HEK293 (cell line): ENCODE results near the gene BCL2.

Experiments
- CTCF ChIA-PET: fragments of 350-600 bp; formaldehyde crosslinking; extraction: SDS; loops from one replicate; lab custom pipeline; 2021; ENCODE audit warnings: antibody characterized with exemption; lab: Yijun Ruan, JAX
- POLR2A ChIA-PET: fragments of 300-600 bp; formaldehyde crosslinking; extraction: SDS; loops from one replicate; lab custom pipeline; 2020; ENCODE audit warnings: antibody characterized with exemption, inconsistent platforms; lab: Yijun Ruan, JAX
- H3K27ac ChIP-seq: fragments of 200-500 bp; sonication (Bioruptor generic); 2 replicates; pipeline ENCODE4 v1.5.1; 2014; ENCODE audit warnings: low read depth, low read length, control low read depth, inconsistent platforms; ENCODE audit errors: extremely low read depth
- H3K36me3 ChIP-seq, 2 experiments: fragments of 200-500 bp in 1 of 2; sonication (Bioruptor generic) in 1 of 2; 1 replicate in 1 of 2; 2 replicates in 1 of 2; pipeline ENCODE4 v1.5.1; 2014 to 2017; ENCODE audit warnings: inconsistent platforms in 2 of 2, low read length in 2 of 2; ENCODE audit not compliant: control insufficient read depth in 2 of 2, insufficient read depth in 1 of 2
- H3K4me1 ChIP-seq: fragments of 200-500 bp; sonication (Bioruptor generic); 2 replicates; pipeline ENCODE4 v1.5.1; 2014; ENCODE audit warnings: mild to moderate bottlenecking, low read length, inconsistent platforms; ENCODE audit not compliant: control insufficient read depth, insufficient read depth
- H3K4me3 ChIP-seq: 2 replicates; pipeline ENCODE4 v1.5.1; 2011; ENCODE audit warnings: low read depth, mild to moderate bottlenecking, control low read depth, low read length, moderate library complexity
- H3K9me3 ChIP-seq: fragments of 200-500 bp; sonication (Bioruptor generic); 2 replicates; pipeline ENCODE4 v1.5.1; 2014; ENCODE audit warnings: low read depth, low read length, inconsistent platforms; ENCODE audit not compliant: control insufficient read depth, insufficient read depth
- BCL11B ChIP-seq: fragments of 450-650 bp; formaldehyde crosslinking; IDR thresholded peaks from 2 replicates; pipeline ENCODE4 v1.5.1; 2016; ENCODE audit warnings: low read depth, missing biosample characterization, missing genetic modification characterization
- BCL6B ChIP-seq: fragments of 450-650 bp; formaldehyde crosslinking; IDR thresholded peaks from 2 replicates; pipeline ENCODE4 v1.5.1; 2017; ENCODE audit warnings: missing biosample characterization, missing genetic modification characterization
- FEZF1 ChIP-seq: fragments of 450-650 bp; formaldehyde crosslinking; IDR thresholded peaks from 2 replicates; pipeline ENCODE4 v1.5.1; 2016; ENCODE audit warnings: missing biosample characterization, missing genetic modification characterization
- GLIS2 ChIP-seq: fragments of 450-650 bp; formaldehyde crosslinking; IDR thresholded peaks from 2 replicates; pipeline ENCODE4 v1.5.1; 2016; ENCODE audit warnings: missing biosample characterization, missing genetic modification characterization
- REPIN1 ChIP-seq: fragments of 450-650 bp; formaldehyde crosslinking; IDR thresholded peaks from 2 replicates; pipeline ENCODE4 v1.5.1; 2017; ENCODE audit warnings: missing biosample characterization, missing genetic modification characterization, low read depth
- ZBTB6 ChIP-seq: fragments of 450-650 bp; formaldehyde crosslinking; IDR thresholded peaks from 2 replicates; pipeline ENCODE4 v1.5.1; 2017; ENCODE audit warnings: missing biosample characterization, missing genetic modification characterization
- ZBTB7A ChIP-seq: fragments of 450-650 bp; formaldehyde crosslinking; IDR thresholded peaks from 2 replicates; pipeline ENCODE4 v1.5.1; 2016; ENCODE audit warnings: low read depth, missing biosample characterization, missing genetic modification characterization
- ZFP3 ChIP-seq: fragments of 450-650 bp; formaldehyde crosslinking; IDR thresholded peaks from 2 replicates; pipeline ENCODE4 v1.5.1; 2016; ENCODE audit warnings: low read depth, missing biosample characterization, missing genetic modification characterization
- ZFP37 ChIP-seq: fragments of 450-650 bp; formaldehyde crosslinking; IDR thresholded peaks from 2 replicates; pipeline ENCODE4 v1.5.1; 2016; ENCODE audit warnings: missing biosample characterization, missing genetic modification characterization
- ZFP41 ChIP-seq: fragments of 450-650 bp; formaldehyde crosslinking; IDR thresholded peaks from 2 replicates; pipeline ENCODE4 v1.5.1; 2016; ENCODE audit warnings: missing biosample characterization, missing genetic modification characterization, borderline replicate concordance
- ZNF138 ChIP-seq: fragments of 450-650 bp; formaldehyde crosslinking; IDR thresholded peaks from 2 replicates; pipeline ENCODE4 v1.5.1; 2016; ENCODE audit warnings: missing biosample characterization, missing genetic modification characterization, borderline replicate concordance
- ZNF140 ChIP-seq: fragments of 450-650 bp; formaldehyde crosslinking; IDR thresholded peaks from 2 replicates; pipeline ENCODE4 v1.5.1; 2016; ENCODE audit warnings: missing biosample characterization, missing genetic modification characterization
- ZNF175 ChIP-seq: fragments of 450-650 bp; formaldehyde crosslinking; IDR thresholded peaks from 2 replicates; pipeline ENCODE4 v1.5.1; 2016; ENCODE audit warnings: missing biosample characterization, missing genetic modification characterization
- ZNF324 ChIP-seq: fragments of 450-650 bp; formaldehyde crosslinking; IDR thresholded peaks from 2 replicates; pipeline ENCODE4 v1.5.1; 2016; ENCODE audit warnings: missing biosample characterization, missing genetic modification characterization
- ZNF621 ChIP-seq: fragments of 450-650 bp; formaldehyde crosslinking; IDR thresholded peaks from 2 replicates; pipeline ENCODE4 v1.5.1; 2017; ENCODE audit warnings: missing biosample characterization, missing genetic modification characterization
- ZNF629 ChIP-seq: fragments of 450-650 bp; formaldehyde crosslinking; IDR thresholded peaks from 2 replicates; pipeline ENCODE4 v1.5.1; 2017; ENCODE audit warnings: missing biosample characterization, missing genetic modification characterization
- ZNF664 ChIP-seq: fragments of 450-650 bp; formaldehyde crosslinking; IDR thresholded peaks from 2 replicates; pipeline ENCODE4 v1.5.1; 2016; ENCODE audit warnings: missing biosample characterization, missing genetic modification characterization
- ZNF670 ChIP-seq: fragments of 450-650 bp; formaldehyde crosslinking; IDR thresholded peaks from 2 replicates; pipeline ENCODE4 v1.5.1; 2016; ENCODE audit warnings: missing biosample characterization, missing genetic modification characterization, low read depth
- ZNF785 ChIP-seq: fragments of 450-650 bp; formaldehyde crosslinking; IDR thresholded peaks from 2 replicates; pipeline ENCODE4 v1.5.1; 2016; ENCODE audit warnings: missing biosample characterization, missing genetic modification characterization
- ZNF830 ChIP-seq: fragments of 450-650 bp; IDR thresholded peaks from 2 replicates; pipeline ENCODE4 v1.5.0; 2018; ENCODE audit warnings: missing biosample characterization, missing genetic modification characterization, low read depth, mild to moderate bottlenecking, moderate library complexity
- ZNF843 ChIP-seq: fragments of 450-650 bp; formaldehyde crosslinking; IDR thresholded peaks from 2 replicates; pipeline ENCODE4 v1.5.1; 2016; ENCODE audit warnings: missing biosample characterization, missing genetic modification characterization
- TF ChIP-seq, protein P1 (sequence below): fragments of 450-650 bp; formaldehyde crosslinking; IDR thresholded peaks from 2 replicates; pipeline ENCODE4 v1.5.1; 2017; ENCODE audit warnings: missing biosample characterization, mild to moderate bottlenecking, missing genetic modification characterization, moderate library complexity
- TF ChIP-seq, protein P2 (sequence below): fragments of 450-650 bp; formaldehyde crosslinking; IDR thresholded peaks from 2 replicates; pipeline ENCODE4 v1.5.1; 2016; ENCODE audit warnings: missing biosample characterization, missing genetic modification characterization
- TF ChIP-seq, protein P3 (sequence below): fragments of 450-650 bp; formaldehyde crosslinking; IDR thresholded peaks from 2 replicates; pipeline ENCODE4 v1.5.1; 2016; ENCODE audit warnings: missing biosample characterization, missing genetic modification characterization
- TF ChIP-seq, protein P4 (sequence below): fragments of 450-650 bp; formaldehyde crosslinking; conservative IDR thresholded peaks from 2 replicates; pipeline ENCODE4 v1.5.1; 2016; ENCODE audit warnings: low read depth, missing biosample characterization, missing genetic modification characterization

Gene BCL2

DNA sequence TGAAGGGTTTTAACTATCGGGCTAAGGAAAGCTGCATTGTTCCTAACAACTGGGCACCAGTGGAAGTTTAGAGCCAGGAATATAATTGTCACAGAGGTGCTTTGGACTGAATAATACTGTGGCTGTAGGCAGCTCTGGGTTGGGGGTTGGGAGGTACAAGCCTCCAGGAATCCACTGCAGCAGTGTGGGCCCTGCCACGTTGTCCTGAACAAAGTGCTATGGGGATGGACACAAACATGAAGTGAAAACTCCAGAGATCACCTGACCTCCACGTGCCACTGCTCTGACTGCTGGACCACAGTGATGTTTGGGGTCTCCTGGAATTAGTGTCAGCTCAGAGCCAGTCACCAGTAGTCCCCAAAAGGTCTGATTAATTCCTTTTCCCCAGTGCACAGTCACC, 110.9 kb downstream of the BCL2 start:
- CTCF ChIA-PET = no interaction called here
- no peak overlapping the region for H3K27ac ChIP-seq
- no peaks in the 10 kb centered on the region for H3K36me3 ChIP-seq
- no peak overlapping the region for H3K4me3 ChIP-seq
- POLR2A ChIA-PET = no interaction called here
- no peaks in the 10 kb centered on the region for H3K9me3 ChIP-seq
- H3K4me1 ChIP-seq = no peaks in the 10 kb centered on the region
- TF ChIP-seq ZNF830 (no peak), BCL6B (no peak), ZNF670 (tag by site-specific recombination) (no peak), REPIN1 (tag by site-specific recombination) (no peak), ZNF629 (tag by site-specific recombination) (no peak), ZFP41 (tag by site-specific recombination) (no peak), ZNF138 (tag by site-specific recombination) (no peak), ZNF843 (tag by site-specific recombination) (no peak), ZFP37 (tag by site-specific recombination) (no peak), ZNF175 (tag by site-specific recombination) (no peak), ZFP3 (no peak), BCL11B (no peak), FEZF1 (tag by site-specific recombination) (no peak), ZNF140 (tag by site-specific recombination) (no peak), ZBTB6 (tag by site-specific recombination) (no peak), ZNF785 (tag by site-specific recombination) (no peak)
- TF ChIP-seq, protein P1, sequence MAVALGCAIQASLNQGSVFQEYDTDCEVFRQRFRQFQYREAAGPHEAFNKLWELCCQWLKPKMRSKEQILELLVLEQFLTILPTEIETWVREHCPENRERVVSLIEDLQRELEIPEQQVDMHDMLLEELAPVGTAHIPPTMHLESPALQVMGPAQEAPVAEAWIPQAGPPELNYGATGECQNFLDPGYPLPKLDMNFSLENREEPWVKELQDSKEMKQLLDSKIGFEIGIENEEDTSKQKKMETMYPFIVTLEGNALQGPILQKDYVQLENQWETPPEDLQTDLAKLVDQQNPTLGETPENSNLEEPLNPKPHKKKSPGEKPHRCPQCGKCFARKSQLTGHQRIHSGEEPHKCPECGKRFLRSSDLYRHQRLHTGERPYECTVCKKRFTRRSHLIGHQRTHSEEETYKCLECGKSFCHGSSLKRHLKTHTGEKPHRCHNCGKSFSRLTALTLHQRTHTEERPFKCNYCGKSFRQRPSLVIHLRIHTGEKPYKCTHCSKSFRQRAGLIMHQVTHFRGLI = no peak

DNA sequence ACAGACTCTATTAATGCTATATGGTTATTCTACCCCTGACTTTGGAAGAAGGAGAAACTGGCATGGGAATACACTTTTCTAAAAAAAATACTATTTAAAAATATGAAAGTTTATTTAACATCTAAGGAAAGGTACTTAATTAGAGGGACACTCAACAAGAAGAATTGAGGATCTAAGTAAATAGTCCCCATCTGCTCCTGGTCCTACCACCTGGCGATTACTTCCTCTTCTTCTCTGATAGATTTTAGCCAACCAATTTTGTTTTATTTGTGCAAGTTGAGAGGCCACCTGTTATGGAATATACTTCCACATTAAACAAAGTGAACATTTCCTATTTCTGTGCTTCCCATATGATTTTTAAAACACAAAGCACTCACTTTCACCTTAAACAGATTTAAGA, 111.7 kb downstream of the BCL2 start:
- H3K36me3 ChIP-seq = no peaks in the 10 kb centered on the region
- no peaks in the 10 kb centered on the region for H3K9me3 ChIP-seq
- ChIA-PET POLR2A (no interaction called here), CTCF (interaction anchor here (0.6 kb wide), 1 partner anchor 20 kb away, joined by 3 read pairs; no protein-coding TSS in a partner anchor)
- no peak overlapping the region for H3K4me3 ChIP-seq
- no peaks in the 10 kb centered on the region for H3K4me1 ChIP-seq
- no peak overlapping the region for H3K27ac ChIP-seq
- TF ChIP-seq, protein P2, sequence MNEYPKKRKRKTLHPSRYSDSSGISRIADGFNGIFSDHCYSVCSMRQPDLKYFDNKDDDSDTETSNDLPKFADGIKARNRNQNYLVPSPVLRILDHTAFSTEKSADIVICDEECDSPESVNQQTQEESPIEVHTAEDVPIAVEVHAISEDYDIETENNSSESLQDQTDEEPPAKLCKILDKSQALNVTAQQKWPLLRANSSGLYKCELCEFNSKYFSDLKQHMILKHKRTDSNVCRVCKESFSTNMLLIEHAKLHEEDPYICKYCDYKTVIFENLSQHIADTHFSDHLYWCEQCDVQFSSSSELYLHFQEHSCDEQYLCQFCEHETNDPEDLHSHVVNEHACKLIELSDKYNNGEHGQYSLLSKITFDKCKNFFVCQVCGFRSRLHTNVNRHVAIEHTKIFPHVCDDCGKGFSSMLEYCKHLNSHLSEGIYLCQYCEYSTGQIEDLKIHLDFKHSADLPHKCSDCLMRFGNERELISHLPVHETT = no peak
- TF ChIP-seq ZBTB7A (tag by site-specific recombination) = no peak
- TF ChIP-seq ZNF621 (tag by site-specific recombination) = no peak
- TF ChIP-seq GLIS2 (tag by site-specific recombination) = no peak
- TF ChIP-seq, protein P3, sequence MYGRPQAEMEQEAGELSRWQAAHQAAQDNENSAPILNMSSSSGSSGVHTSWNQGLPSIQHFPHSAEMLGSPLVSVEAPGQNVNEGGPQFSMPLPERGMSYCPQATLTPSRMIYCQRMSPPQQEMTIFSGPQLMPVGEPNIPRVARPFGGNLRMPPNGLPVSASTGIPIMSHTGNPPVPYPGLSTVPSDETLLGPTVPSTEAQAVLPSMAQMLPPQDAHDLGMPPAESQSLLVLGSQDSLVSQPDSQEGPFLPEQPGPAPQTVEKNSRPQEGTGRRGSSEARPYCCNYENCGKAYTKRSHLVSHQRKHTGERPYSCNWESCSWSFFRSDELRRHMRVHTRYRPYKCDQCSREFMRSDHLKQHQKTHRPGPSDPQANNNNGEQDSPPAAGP (tag by site-specific recombination) = no peak
- TF ChIP-seq, protein P4, sequence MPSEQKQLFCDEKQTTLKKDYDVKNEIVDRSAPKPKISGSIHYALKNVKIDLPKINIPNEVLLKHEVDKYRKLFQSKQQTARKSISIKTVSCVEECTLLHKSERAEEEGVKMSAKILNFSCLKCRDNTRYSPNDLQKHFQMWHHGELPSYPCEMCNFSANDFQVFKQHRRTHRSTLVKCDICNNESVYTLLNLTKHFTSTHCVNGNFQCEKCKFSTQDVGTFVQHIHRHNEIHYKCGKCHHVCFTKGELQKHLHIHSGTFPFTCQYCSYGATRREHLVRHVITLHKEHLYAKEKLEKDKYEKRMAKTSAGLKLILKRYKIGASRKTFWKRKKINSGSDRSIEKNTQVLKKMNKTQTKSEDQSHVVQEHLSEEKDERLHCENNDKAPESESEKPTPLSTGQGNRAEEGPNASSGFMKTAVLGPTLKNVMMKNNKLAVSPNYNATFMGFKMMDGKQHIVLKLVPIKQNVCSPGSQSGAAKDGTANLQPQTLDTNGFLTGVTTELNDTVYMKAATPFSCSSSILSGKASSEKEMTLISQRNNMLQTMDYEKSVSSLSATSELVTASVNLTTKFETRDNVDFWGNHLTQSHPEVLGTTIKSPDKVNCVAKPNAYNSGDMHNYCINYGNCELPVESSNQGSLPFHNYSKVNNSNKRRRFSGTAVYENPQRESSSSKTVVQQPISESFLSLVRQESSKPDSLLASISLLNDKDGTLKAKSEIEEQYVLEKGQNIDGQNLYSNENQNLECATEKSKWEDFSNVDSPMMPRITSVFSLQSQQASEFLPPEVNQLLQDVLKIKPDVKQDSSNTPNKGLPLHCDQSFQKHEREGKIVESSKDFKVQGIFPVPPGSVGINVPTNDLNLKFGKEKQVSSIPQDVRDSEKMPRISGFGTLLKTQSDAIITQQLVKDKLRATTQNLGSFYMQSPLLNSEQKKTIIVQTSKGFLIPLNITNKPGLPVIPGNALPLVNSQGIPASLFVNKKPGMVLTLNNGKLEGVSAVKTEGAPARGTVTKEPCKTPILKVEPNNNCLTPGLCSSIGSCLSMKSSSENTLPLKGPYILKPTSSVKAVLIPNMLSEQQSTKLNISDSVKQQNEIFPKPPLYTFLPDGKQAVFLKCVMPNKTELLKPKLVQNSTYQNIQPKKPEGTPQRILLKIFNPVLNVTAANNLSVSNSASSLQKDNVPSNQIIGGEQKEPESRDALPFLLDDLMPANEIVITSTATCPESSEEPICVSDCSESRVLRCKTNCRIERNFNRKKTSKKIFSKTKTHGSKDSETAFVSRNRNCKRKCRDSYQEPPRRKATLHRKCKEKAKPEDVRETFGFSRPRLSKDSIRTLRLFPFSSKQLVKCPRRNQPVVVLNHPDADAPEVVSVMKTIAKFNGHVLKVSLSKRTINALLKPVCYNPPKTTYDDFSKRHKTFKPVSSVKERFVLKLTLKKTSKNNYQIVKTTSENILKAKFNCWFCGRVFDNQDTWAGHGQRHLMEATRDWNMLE (tag by site-specific recombination) = no peak
- TF ChIP-seq ZNF664 = no peak
- TF ChIP-seq ZNF324 (tag by site-specific recombination) = no peak
